Tibial artery (tissue), 4 donors: ENCODE data around the gene TNFRSF12A.
"Not testable (repeated sequence)": the region's sequence is repeated elsewhere in the genome, so short reads cannot be mapped to it uniquely, and the experiment has no call there.

Experiments used
- DNase-seq, 2 donors: peaks; one replicate each; pipeline ENCODE4 v3.0.0-alpha.2; 2019
- H3K27ac ChIP-seq, 2 donors: fragments of 200-600 bp; sonication (generic) in 1 of 2; 1 replicate in 1 of 2; 2 replicates in 1 of 2; pipeline ENCODE4 v1.5.1; 2018 to 2019; ENCODE audit warnings: mild to moderate bottlenecking in 1 of 2
- H3K27me3 ChIP-seq, 2 donors: fragments of 200-600 bp; sonication (generic) in 1 of 2; one replicate each; pipeline versions ENCODE4 v1.5.1 to v1.6.0; 2016 to 2019
- H3K36me3 ChIP-seq, 3 donors: fragments of 200-600 bp; sonication (generic) in 2 of 3; one replicate each; pipeline ENCODE4 v1.5.1; 2016 to 2019; ENCODE audit warnings: mild to moderate bottlenecking in 2 of 3
- H3K4me1 ChIP-seq, 4 donors: fragments of 200-600 bp; sonication (generic) in 2 of 4; 1 replicate in 3 of 4; 2 replicates in 1 of 4; pipeline ENCODE4 v1.5.1; 2016 to 2019
- H3K4me3 ChIP-seq, 2 donors: fragments of 200-600 bp; sonication (generic) in 1 of 2; 1 replicate in 1 of 2; 2 replicates in 1 of 2; pipeline ENCODE4 v1.5.1; 2018 to 2019; ENCODE audit warnings: mild to moderate bottlenecking in 2 of 2
- H3K9me3 ChIP-seq, 3 donors: fragments of 200-600 bp; sonication (generic) in 1 of 3; one replicate each; pipeline ENCODE4 v1.5.1; 2016 to 2019
- intact Hi-C: fragments of 100-400 bp; cut with DNase I; formaldehyde crosslinking; loops from one replicate; pipeline ENCODE4 v1.15.0; 2023; ENCODE audit warnings: low total_unique reads
- TF ChIP-seq, protein P1 (sequence below), 2 experiments: fragments of 200-600 bp in 1 of 2; fragments of 450-650 bp in 1 of 2; IDR thresholded peaks; one replicate each; pipeline ENCODE4 v1.5.1; 2017 to 2019; ENCODE audit warnings: antibody characterized with exemption in 2 of 2, mild to moderate bottlenecking in 1 of 2, moderate library complexity in 1 of 2

The TNFRSF12A gene

GRCh38 chr16:3050487-3050886 lies 30.3 kb downstream of the TNFRSF12A start:
- Histone ChIP-seq H3K27me3 (peaks cover 14 to 65% of the 10 kb centered on the region in 2 donors), H3K4me3 (no peak overlapping the region), H3K27ac (no peak overlapping the region), H3K4me1 (peaks cover 0 to 19% (median 16%) of the 10 kb centered on the region in 4 donors), H3K36me3 (peaks cover 0 to 4% (median 0%) of the 10 kb centered on the region in 3 donors), H3K9me3 (no peaks in the 10 kb centered on the region)
- TF ChIP-seq, protein P1, sequence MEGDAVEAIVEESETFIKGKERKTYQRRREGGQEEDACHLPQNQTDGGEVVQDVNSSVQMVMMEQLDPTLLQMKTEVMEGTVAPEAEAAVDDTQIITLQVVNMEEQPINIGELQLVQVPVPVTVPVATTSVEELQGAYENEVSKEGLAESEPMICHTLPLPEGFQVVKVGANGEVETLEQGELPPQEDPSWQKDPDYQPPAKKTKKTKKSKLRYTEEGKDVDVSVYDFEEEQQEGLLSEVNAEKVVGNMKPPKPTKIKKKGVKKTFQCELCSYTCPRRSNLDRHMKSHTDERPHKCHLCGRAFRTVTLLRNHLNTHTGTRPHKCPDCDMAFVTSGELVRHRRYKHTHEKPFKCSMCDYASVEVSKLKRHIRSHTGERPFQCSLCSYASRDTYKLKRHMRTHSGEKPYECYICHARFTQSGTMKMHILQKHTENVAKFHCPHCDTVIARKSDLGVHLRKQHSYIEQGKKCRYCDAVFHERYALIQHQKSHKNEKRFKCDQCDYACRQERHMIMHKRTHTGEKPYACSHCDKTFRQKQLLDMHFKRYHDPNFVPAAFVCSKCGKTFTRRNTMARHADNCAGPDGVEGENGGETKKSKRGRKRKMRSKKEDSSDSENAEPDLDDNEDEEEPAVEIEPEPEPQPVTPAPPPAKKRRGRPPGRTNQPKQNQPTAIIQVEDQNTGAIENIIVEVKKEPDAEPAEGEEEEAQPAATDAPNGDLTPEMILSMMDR (IDR thresholded peaks at IDR 0.05) = no peak
- intact Hi-C loops = no loop called here
- DNase-seq = no peak

- Histone ChIP-seq H3K27me3 (peaks cover 11 to 60% of the 10 kb centered on the region in 2 donors), H3K27ac (no peak overlapping the region), H3K4me3 (no peak overlapping the region), H3K9me3 (no peaks in the 10 kb centered on the region), H3K36me3 (peaks cover 0 to 4% (median 0%) of the 10 kb centered on the region in 3 donors), H3K4me1 (peaks cover 0 to 14% (median 10%) of the 10 kb centered on the region in 4 donors)
- intact Hi-C loops = no loop called here
- TF ChIP-seq, protein P1 (IDR thresholded peaks at IDR 0.05) = no peak
- no peak for DNase-seq
Observed at GRCh38 chr16:3051009-3051408, 30.8 kb downstream of the TNFRSF12A start.

GRCh38 chr16:3051494-3051893 lies 31.3 kb downstream of the TNFRSF12A start:
- H3K4me3 ChIP-seq = no peak overlapping the region
- H3K9me3 ChIP-seq = no peaks in the 10 kb centered on the region
- peaks cover 0 to 4% (median 0%) of the 10 kb centered on the region in 3 donors for H3K36me3 ChIP-seq
- H3K27me3 ChIP-seq = peaks cover 10 to 55% of the 10 kb centered on the region in 2 donors
- no peak overlapping the region for H3K27ac ChIP-seq
- no peak for DNase-seq
- intact Hi-C loops = no loop called here
- TF ChIP-seq, protein P1 (IDR thresholded peaks at IDR 0.05) = no peak
- H3K4me1 ChIP-seq = peaks cover 0 to 9% (median 6%) of the 10 kb centered on the region in 4 donors

- H3K4me3 ChIP-seq, H3K4me1 ChIP-seq, intact Hi-C loops, DNase-seq, H3K36me3 ChIP-seq, H3K27ac ChIP-seq, H3K9me3 ChIP-seq: not testable (repeated sequence)
- peaks cover 0 to 42% of the 10 kb centered on the region in 2 donors for H3K27me3 ChIP-seq
Observed at GRCh38 chr16:3052571-3053329, 32.6 kb downstream of the TNFRSF12A start.

DNA sequence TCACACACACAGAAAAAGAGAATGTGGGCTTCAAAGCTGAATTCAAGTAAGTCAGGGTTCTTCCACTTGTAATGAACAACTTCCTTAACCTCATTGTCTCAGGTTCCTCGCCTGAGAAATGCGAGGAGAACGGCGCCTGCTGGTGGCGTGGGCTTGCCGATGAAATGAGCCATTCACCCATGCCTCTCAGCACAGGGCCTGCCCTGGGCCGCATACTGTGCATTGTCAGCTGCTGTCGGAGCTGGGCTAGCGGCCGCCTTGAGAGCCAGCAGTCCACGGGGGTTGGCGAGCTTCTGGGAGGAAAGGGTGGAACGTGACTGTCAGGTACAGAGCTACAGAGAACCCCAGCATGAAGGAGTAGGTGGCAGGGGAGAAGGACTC lies 33.2 kb downstream of the TNFRSF12A start:
- H3K27me3 ChIP-seq = peaks cover 0 to 40% of the 10 kb centered on the region in 2 donors
- H3K36me3 ChIP-seq, DNase-seq, H3K4me1 ChIP-seq, intact Hi-C loops, H3K4me3 ChIP-seq, H3K27ac ChIP-seq, H3K9me3 ChIP-seq: not testable (repeated sequence)

DNA sequence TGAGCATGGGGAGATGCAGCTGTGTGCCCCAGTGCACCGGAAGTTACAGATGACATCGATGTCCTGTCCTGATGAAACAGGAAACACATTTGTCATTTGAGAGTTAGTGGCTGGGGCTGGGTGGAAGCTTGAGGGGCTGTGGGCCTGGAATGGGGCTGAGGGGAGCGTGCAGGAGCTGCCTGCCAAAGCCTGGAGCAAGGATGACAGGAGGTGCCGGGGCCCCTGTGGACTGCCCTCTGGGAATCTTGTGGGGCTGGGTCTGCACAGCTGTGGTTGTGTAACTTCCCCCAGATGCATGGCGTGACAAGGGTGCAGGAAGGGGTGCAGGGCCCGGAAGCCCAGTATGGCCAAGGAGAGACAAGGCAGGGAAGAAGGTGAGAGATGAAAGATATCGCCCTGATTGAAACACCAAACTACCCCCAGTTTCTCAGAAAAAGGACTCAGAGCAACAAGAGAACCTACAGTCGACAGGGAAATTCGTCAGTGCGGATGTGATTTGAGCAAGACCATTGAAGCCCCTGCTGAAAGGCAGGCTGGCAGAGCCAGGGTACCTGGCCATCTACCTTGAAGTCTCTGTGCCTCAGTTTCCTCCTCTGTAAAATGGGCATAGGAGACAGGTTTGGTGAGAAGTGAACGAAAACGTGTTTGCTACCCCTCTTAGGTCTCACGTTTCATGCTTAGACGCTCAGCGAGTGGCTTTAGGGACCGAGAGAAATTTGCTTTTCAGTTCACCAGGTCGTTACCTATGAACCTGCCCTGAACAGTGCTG lies 35.0 kb downstream of the TNFRSF12A start:
- H3K27ac ChIP-seq = no peak overlapping the region
- intact Hi-C loops = loop anchor here (5.0 kb wide), 1 partner anchor 67 kb away; no protein-coding TSS in a partner anchor
- H3K4me3 ChIP-seq = no peak overlapping the region

GRCh38 chr16:3055734-3056115 lies 35.6 kb downstream of the TNFRSF12A start:
- not testable (repeated sequence) for H3K9me3 ChIP-seq, DNase-seq, H3K4me3 ChIP-seq, H3K27ac ChIP-seq, H3K36me3 ChIP-seq
- intact Hi-C loops = loop anchor here (5.0 kb wide), 1 partner anchor 67 kb away; no protein-coding TSS in a partner anchor
- H3K4me1 ChIP-seq = peaks cover 0 to 24% (median 19%) of the 10 kb centered on the region in 4 donors
- H3K27me3 ChIP-seq = peaks cover 0 to 25% of the 10 kb centered on the region in 2 donors

More for the DNA sequence above, 35.0 kb downstream of the TNFRSF12A start:
- peaks cover 0 to 31% of the 10 kb centered on the region in 2 donors for H3K27me3 ChIP-seq
- H3K9me3 ChIP-seq = no peaks in the 10 kb centered on the region
- H3K36me3 ChIP-seq = peaks cover 0 to 4% (median 0%) of the 10 kb centered on the region in 3 donors
- peaks cover 0 to 23% (median 19%) of the 10 kb centered on the region in 4 donors for H3K4me1 ChIP-seq
- no peak for DNase-seq
- TF ChIP-seq, protein P1 (IDR thresholded peaks at IDR 0.05) = no peak
